Body of pancreas (tissue), 4 donors: ENCODE data around the gene SEMA6A.

ENCODE experiments used
- POLR2A ChIP-seq, 3 donors: fragments of 450-650 bp; IDR thresholded peaks; one replicate each; pipeline ENCODE4 v1.6.1; 2016; ENCODE audit warnings: antibody characterized with exemption in 3 of 3, mild to moderate bottlenecking in 2 of 3
- TF ChIP-seq, protein P1 (sequence below), 7 experiments: fragments of 450-650 bp in 4 of 7; fragments of 200-600 bp in 3 of 7; sonication (generic) in 3 of 7; IDR thresholded peaks; one replicate each; pipeline ENCODE4 v1.5.1; 2016 to 2019; ENCODE audit warnings: antibody characterized with exemption in 7 of 7

GRCh38 chr5:116585227-116585626 is 10.6 kb upstream of the SEMA6A start:
- TF ChIP-seq, protein P1, sequence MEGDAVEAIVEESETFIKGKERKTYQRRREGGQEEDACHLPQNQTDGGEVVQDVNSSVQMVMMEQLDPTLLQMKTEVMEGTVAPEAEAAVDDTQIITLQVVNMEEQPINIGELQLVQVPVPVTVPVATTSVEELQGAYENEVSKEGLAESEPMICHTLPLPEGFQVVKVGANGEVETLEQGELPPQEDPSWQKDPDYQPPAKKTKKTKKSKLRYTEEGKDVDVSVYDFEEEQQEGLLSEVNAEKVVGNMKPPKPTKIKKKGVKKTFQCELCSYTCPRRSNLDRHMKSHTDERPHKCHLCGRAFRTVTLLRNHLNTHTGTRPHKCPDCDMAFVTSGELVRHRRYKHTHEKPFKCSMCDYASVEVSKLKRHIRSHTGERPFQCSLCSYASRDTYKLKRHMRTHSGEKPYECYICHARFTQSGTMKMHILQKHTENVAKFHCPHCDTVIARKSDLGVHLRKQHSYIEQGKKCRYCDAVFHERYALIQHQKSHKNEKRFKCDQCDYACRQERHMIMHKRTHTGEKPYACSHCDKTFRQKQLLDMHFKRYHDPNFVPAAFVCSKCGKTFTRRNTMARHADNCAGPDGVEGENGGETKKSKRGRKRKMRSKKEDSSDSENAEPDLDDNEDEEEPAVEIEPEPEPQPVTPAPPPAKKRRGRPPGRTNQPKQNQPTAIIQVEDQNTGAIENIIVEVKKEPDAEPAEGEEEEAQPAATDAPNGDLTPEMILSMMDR (IDR thresholded peaks at IDR 0.05): no peak
- no peak for TF ChIP-seq POLR2A (IDR thresholded peaks at IDR 0.05)
